Astrocyte of the cerebellum (primary cell): ENCODE data around the gene BTN3A1.
"Not testable (repeated sequence)": the region's sequence is repeated elsewhere in the genome, so short reads cannot be mapped to it uniquely, and the experiment has no call there.

Source experiments
- DNase-seq: peaks from one replicate; pipeline ENCODE4 v3.0.0-alpha.2; 2011; ENCODE audit warnings: low read depth
- H3K4me3 ChIP-seq: 2 replicates; pipeline ENCODE4 v1.5.1; 2011; ENCODE audit warnings: mild to moderate bottlenecking, low read depth, low read length, moderate library complexity
- CTCF ChIP-seq: IDR thresholded peaks from 2 replicates; pipeline ENCODE4 v1.5.1; 2012; ENCODE audit warnings: low read length, low read depth, moderate library complexity, mild to moderate bottlenecking; ENCODE audit errors: missing control alignments
- in situ Hi-C: cut with HindIII; loops from 2 replicates; pipeline ENCODE4 v1.10.0; 2017; ENCODE audit warnings: low sequenced_read_pairs

The BTN3A1 gene

GRCh38 chr6:26452631-26453235, 50.7 kb downstream of the BTN3A1 start:
- DNase-seq = no peak
- TF ChIP-seq CTCF = no peak
- in situ Hi-C loops = no loop called here
- H3K4me3 ChIP-seq = no peak overlapping the region

GRCh38 chr6:26454631-26455030, 52.6 kb downstream of the BTN3A1 start:
- in situ Hi-C loops = no loop called here
- DNase-seq = no peak
- no peak overlapping the region for H3K4me3 ChIP-seq
- no peak for TF ChIP-seq CTCF

GRCh38 chr6:26455357-26455970, 53.4 kb downstream of the BTN3A1 start:
- no peak for TF ChIP-seq CTCF
- in situ Hi-C loops = no loop called here
- DNase-seq = no peak
- no peak overlapping the region for H3K4me3 ChIP-seq

- H3K4me3 ChIP-seq = peak overlapping the region; percentile 99
- no peak for DNase-seq
- in situ Hi-C loops = no loop called here
- no peak for TF ChIP-seq CTCF
Observed at GRCh38 chr6:26457264-26457805, 55.3 kb downstream of the BTN3A1 start.

GRCh38 chr6:26457806-26458688, 56.0 kb downstream of the BTN3A1 start, which contains the start of gene BTN2A1:
Gene BTN2A1 (plus strand): TSS chr6:26457955. CDS start chr6:26458637, 682 bp downstream.
- no peak for TF ChIP-seq CTCF
- in situ Hi-C loops = no loop called here

GRCh38 chr6:26459023-26459810, 57.1 kb downstream of the BTN3A1 start:
- in situ Hi-C loops = no loop called here
- DNase-seq = no peak
- peak overlapping the region; percentile 99 for H3K4me3 ChIP-seq
- TF ChIP-seq CTCF = no peak

More at GRCh38 chr6:26457806-26458688, 56.0 kb downstream of the BTN3A1 start, which contains the start of gene BTN2A1:
- H3K4me3 ChIP-seq = peak within 1 kb of the TSS; percentile 99
- DNase-seq = peak; percentile 90

- H3K4me3 ChIP-seq, DNase-seq, in situ Hi-C loops: not testable (repeated sequence)
Observed at GRCh38 chr6:26461353-26461752, 59.3 kb downstream of the BTN3A1 start.
